Stimulated activated naive CD8-positive, alpha-beta T cell treated with anti-CD3 and anti-CD28 coated beads, Interleukin-15, amount 100 ng/mL, for 72 hours (primary cell): ENCODE measurements around the gene PSG1.
"Not testable (repeated sequence)": the region's sequence is repeated elsewhere in the genome, so short reads cannot be mapped to it uniquely, and the experiment has no call there.

Source experiments
- ATAC-seq: fragments of 150-1000 bp; cut with Tn5 transposase; 2 replicates; pipeline ENCODE4 v1.10.0; 2021; ENCODE audit warnings: mild to moderate bottlenecking, moderate library complexity
- DNase-seq, 2 donors: peaks; one replicate each; pipeline ENCODE4 v3.0.0; 2021 to 2022
- H3K27ac Mint-ChIP-seq, 2 donors: one replicate each; pipeline ENCODE4 v1.8.0; 2022; ENCODE audit warnings: mild to moderate bottlenecking in 2 of 2, mixed read lengths in 2 of 2, moderate library complexity in 2 of 2
- H3K27me3 Mint-ChIP-seq: one replicate; pipeline ENCODE4 v1.8.0; 2022; ENCODE audit warnings: mixed read lengths
- H3K4me1 Mint-ChIP-seq: one replicate; pipeline ENCODE4 v1.8.0; 2022; ENCODE audit warnings: mild to moderate bottlenecking, mixed read lengths
- H3K4me3 Mint-ChIP-seq, 2 donors: one replicate each; pipeline ENCODE4 v1.8.0; 2022; ENCODE audit warnings: mild to moderate bottlenecking in 2 of 2, mixed read lengths in 2 of 2, moderate library complexity in 1 of 2
- H3K9me3 Mint-ChIP-seq, 2 donors: one replicate each; pipeline ENCODE4 v1.8.0; 2022; ENCODE audit warnings: mixed read lengths in 2 of 2

The PSG1 gene

GRCh38 chr19:42854745-42855144 lies 24.8 kb downstream of the PSG1 start:
- H3K4me3 Mint-ChIP-seq, H3K9me3 Mint-ChIP-seq, DNase-seq, H3K4me1 Mint-ChIP-seq, H3K27me3 Mint-ChIP-seq, ATAC-seq, H3K27ac Mint-ChIP-seq: not testable (repeated sequence)

- not testable (repeated sequence) for H3K27ac Mint-ChIP-seq, H3K27me3 Mint-ChIP-seq, ATAC-seq, H3K9me3 Mint-ChIP-seq, DNase-seq, H3K4me1 Mint-ChIP-seq, H3K4me3 Mint-ChIP-seq
Observed at GRCh38 chr19:42853231-42853630, 26.3 kb downstream of the PSG1 start.

GRCh38 chr19:42852821-42853220 lies 26.7 kb downstream of the PSG1 start:
- H3K27me3 Mint-ChIP-seq, H3K27ac Mint-ChIP-seq, DNase-seq, H3K4me3 Mint-ChIP-seq, ATAC-seq, H3K4me1 Mint-ChIP-seq, H3K9me3 Mint-ChIP-seq: not testable (repeated sequence)

GRCh38 chr19:42851718-42852280 lies 27.7 kb downstream of the PSG1 start:
- H3K4me1 Mint-ChIP-seq, H3K9me3 Mint-ChIP-seq, ATAC-seq, H3K27me3 Mint-ChIP-seq, H3K4me3 Mint-ChIP-seq, DNase-seq: not testable (repeated sequence)
- peak overlapping the region in 1 of 2 donors; percentile 34 for H3K27ac Mint-ChIP-seq

- DNase-seq, result no peak
- H3K4me3 Mint-ChIP-seq, result no peak overlapping the region
- H3K27ac Mint-ChIP-seq, result peak overlapping the region in 1 of 2 donors; percentile 34
- no peak for ATAC-seq
- H3K4me1 Mint-ChIP-seq, result no peaks in the 10 kb centered on the region
- H3K27me3 Mint-ChIP-seq, result no peaks in the 10 kb centered on the region
- H3K9me3 Mint-ChIP-seq, result no peaks in the 10 kb centered on the region
Observed at GRCh38 chr19:42850981-42851717, 28.4 kb downstream of the PSG1 start.

GRCh38 chr19:42846597-42846996 lies 32.9 kb downstream of the PSG1 start:
- Mint-ChIP-seq H3K4me3 (no peak overlapping the region), H3K9me3 (no peaks in the 10 kb centered on the region), H3K4me1 (no peaks in the 10 kb centered on the region), H3K27ac (no peak overlapping the region), H3K27me3 (peaks cover 7% of the 10 kb centered on the region)
- ATAC-seq (no peak), DNase-seq (no peak)

- H3K4me3 Mint-ChIP-seq, H3K9me3 Mint-ChIP-seq, DNase-seq, H3K4me1 Mint-ChIP-seq, ATAC-seq: not testable (repeated sequence)
- Mint-ChIP-seq H3K27ac (peak overlapping the region in 1 of 2 donors; percentile 24), H3K27me3 (peaks cover 27% of the 10 kb centered on the region)
Observed at GRCh38 chr19:42843631-42844030, 35.9 kb downstream of the PSG1 start.

- H3K27me3 Mint-ChIP-seq, result peaks cover 21% of the 10 kb centered on the region
- not testable (repeated sequence) for ATAC-seq, H3K4me3 Mint-ChIP-seq, H3K4me1 Mint-ChIP-seq, DNase-seq, H3K27ac Mint-ChIP-seq, H3K9me3 Mint-ChIP-seq
Observed at GRCh38 chr19:42832746-42833442, 46.6 kb downstream of the PSG1 start.

- not testable (repeated sequence) for H3K9me3 Mint-ChIP-seq, H3K4me3 Mint-ChIP-seq, ATAC-seq, H3K4me1 Mint-ChIP-seq, H3K27ac Mint-ChIP-seq, DNase-seq
- H3K27me3 Mint-ChIP-seq, result peaks cover 21% of the 10 kb centered on the region
Observed at GRCh38 chr19:42832023-42832680, 47.4 kb downstream of the PSG1 start.

- no peaks in the 10 kb centered on the region for H3K4me1 Mint-ChIP-seq
- H3K9me3 Mint-ChIP-seq, result no peaks in the 10 kb centered on the region
- H3K27ac Mint-ChIP-seq, result no peak overlapping the region
- H3K27me3 Mint-ChIP-seq, result peaks cover 21% of the 10 kb centered on the region
- DNase-seq, result no peak
- H3K4me3 Mint-ChIP-seq, result no peak overlapping the region
- no peak for ATAC-seq
Observed at GRCh38 chr19:42831221-42832019, 48.1 kb downstream of the PSG1 start.

GRCh38 chr19:42821306-42821977 lies 58.1 kb downstream of the PSG1 start:
- not testable (repeated sequence) for ATAC-seq, H3K9me3 Mint-ChIP-seq, DNase-seq, H3K27ac Mint-ChIP-seq, H3K4me1 Mint-ChIP-seq, H3K4me3 Mint-ChIP-seq
- peaks cover 23% of the 10 kb centered on the region for H3K27me3 Mint-ChIP-seq

GRCh38 chr19:42819960-42820650 lies 59.4 kb downstream of the PSG1 start:
- not testable (repeated sequence) for H3K4me1 Mint-ChIP-seq, ATAC-seq, H3K27ac Mint-ChIP-seq, DNase-seq, H3K4me3 Mint-ChIP-seq, H3K9me3 Mint-ChIP-seq
- peaks cover 23% of the 10 kb centered on the region for H3K27me3 Mint-ChIP-seq

GRCh38 chr19:42816894-42817293 lies 62.6 kb downstream of the PSG1 start:
- ATAC-seq (no peak), DNase-seq (no peak)
- peaks cover 16% of the 10 kb centered on the region for H3K27me3 Mint-ChIP-seq
- no peaks in the 10 kb centered on the region for H3K4me1 Mint-ChIP-seq
- H3K27ac Mint-ChIP-seq, result no peak overlapping the region
- peaks cover 0 to 7% of the 10 kb centered on the region in 2 donors for H3K9me3 Mint-ChIP-seq
- H3K4me3 Mint-ChIP-seq, result no peak overlapping the region
